Measurements from ENCODE around the gene CATSPER3.

DNA sequence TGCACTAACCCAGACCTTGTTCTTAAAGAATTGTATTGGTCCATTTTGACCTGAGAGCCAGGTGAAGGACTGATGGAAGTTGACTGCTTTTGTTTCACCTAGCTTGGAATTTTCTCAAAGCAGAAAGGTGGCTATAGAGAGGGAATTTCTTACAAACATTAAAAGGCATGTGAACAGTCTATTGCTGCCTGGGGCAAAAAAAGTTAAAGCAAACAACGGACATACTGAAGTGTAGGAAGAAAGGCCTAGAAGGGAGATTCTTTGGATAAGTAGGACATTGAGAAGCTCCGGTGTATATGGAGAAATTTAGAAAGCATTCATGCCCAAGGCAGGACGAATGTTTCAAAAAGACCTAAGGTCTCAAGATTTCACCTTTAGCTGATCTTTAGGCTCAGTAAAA is 11.7 kb downstream of the CATSPER3 start:
- TF ChIP-seq, protein P1, sequence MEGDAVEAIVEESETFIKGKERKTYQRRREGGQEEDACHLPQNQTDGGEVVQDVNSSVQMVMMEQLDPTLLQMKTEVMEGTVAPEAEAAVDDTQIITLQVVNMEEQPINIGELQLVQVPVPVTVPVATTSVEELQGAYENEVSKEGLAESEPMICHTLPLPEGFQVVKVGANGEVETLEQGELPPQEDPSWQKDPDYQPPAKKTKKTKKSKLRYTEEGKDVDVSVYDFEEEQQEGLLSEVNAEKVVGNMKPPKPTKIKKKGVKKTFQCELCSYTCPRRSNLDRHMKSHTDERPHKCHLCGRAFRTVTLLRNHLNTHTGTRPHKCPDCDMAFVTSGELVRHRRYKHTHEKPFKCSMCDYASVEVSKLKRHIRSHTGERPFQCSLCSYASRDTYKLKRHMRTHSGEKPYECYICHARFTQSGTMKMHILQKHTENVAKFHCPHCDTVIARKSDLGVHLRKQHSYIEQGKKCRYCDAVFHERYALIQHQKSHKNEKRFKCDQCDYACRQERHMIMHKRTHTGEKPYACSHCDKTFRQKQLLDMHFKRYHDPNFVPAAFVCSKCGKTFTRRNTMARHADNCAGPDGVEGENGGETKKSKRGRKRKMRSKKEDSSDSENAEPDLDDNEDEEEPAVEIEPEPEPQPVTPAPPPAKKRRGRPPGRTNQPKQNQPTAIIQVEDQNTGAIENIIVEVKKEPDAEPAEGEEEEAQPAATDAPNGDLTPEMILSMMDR (conservative IDR thresholded peaks at IDR 0.05), result no peak
- no peak for TF ChIP-seq EZH2 (IDR thresholded peaks at IDR 0.05; ENCODE audit: low read depth)

Data from PC-9 (cell line).